C1 segment of cervical spinal cord (tissue), 14 donors: ENCODE data around the gene UNC13C.
A peak's percentile ranks its signal among the peaks of the same experiment; 100 is the strongest.

Experiments used
- DNase-seq, 14 donors: peaks; one replicate each; lab custom pipeline; 2025; lab: John Stamatoyannopoulos, UW

Gene UNC13C

GRCh38 chr15:54109014-54109413 lies 130.8 kb downstream of the UNC13C start:
- DNase-seq, result no peak

DNA sequence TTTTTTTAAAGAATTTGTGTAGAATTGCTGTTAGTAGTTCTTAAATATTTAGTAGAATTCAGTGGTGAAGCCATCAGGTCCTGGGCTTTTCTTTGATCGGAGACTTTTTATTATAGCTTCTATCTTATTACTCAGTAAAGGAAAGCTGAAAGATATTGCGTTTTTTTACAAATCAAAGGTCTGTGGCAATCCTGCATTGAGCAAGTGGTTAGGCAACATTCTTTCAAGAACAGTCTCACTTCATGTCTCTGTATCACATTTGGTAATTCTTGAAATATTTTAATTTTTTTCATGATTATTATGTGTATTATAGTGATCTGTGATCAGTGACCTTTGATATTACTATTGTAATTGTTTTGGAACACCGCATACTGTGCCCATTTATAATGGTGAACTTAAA lies 140.8 kb downstream of the UNC13C start:
- DNase-seq, result no peak

DNA sequence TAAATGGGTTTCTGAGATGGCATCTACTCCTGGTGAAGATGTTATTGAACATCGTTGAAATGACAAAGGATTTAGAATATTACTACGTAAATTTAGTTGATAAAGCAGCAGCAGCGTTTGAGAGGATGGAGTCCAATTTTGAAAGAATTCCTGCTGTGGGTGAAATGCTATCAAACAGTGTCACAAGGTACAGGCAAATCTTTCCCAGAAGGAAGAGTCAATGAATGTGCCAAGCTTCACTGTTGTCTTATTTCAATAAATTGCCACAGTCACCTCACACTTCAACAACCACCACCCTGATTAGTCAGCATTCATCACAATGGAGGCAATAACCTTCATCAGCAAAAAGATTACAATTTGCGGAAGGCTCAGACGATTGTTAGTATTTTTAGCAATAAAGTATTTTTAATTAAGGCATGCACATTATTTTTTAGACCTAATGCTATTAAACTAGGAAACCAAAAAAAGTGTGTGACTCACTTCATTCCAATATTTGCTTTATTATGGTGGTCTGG lies 142.8 kb downstream of the UNC13C start:
- peak in 1 of 14 donors; percentile 51 for DNase-seq

DNA sequence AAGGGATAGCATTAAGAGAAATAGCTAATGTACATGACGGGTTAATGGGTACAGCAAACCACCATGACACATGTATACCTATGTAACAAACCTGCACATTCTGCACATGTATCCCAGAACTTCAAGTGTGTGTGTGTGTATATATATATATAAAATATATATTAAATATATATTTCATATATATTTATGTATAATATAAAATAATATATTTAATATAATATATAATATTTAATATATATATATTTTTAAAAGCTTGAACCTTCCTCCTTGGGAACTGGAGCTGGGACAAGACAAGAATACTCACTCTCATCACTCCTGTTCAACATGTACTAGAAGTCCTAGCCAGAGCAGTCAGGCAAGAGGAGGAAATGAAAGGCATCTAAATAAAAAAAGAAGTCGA lies 149.3 kb downstream of the UNC13C start:
- no peak for DNase-seq

GRCh38 chr15:54131410-54131809 lies 153.2 kb downstream of the UNC13C start:
- no peak for DNase-seq

- DNase-seq, result no peak
These were observed 170.9 kb downstream of the UNC13C start for GRCh38 chr15:54149115-54149531.

- no peak for DNase-seq
These were observed 172.0 kb downstream of the UNC13C start for GRCh38 chr15:54150255-54150654.

- DNase-seq, result no peak
These were observed 180.8 kb downstream of the UNC13C start for GRCh38 chr15:54159012-54159411.

GRCh38 chr15:54187325-54187724 lies 209.1 kb downstream of the UNC13C start:
- DNase-seq, result no peak

- DNase-seq, result no peak
These were observed 219.8 kb downstream of the UNC13C start for GRCh38 chr15:54197995-54198394.

GRCh38 chr15:54206586-54207321 lies 228.5 kb downstream of the UNC13C start:
- DNase-seq, result no peak

DNA sequence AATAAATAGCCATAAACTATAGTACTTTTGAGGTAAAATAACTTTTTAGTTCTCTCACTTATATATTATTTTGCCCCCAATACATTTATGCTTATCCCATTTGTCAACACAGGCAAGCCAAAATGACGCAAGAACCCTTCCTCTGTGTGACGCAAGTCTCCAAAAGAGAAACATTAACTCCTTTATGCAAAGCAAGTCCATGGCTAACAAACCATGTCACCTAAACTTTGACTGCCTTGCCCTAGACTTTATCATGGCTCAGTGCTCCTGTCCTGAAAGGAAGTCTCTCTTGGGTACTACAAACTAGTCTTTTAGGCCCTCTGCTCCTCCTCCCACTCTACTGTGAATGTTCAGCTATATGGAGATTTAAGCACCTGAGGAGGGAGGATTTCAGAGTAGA lies 230.5 kb downstream of the UNC13C start:
- DNase-seq, result no peak

DNA sequence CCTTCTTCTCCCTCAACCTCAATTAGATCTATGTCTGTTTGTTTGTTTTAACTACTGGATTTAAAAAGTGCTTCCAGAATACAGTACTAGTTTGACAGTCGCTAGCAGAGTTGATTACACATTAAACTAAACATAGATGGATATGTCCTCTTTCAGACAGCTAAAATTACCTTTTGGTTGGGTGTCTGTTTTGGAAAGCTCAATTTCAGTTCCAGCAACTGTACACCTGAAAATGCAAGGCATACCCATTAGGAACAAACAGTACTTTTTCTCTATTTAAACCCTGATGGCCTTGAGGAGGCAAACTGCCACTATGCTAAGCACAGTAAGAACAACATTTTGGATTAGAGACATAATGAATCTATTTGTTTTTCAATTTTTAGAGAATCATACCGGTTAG lies 234.4 kb downstream of the UNC13C start:
- DNase-seq, result peak in 1 of 14 donors; percentile 57

DNA sequence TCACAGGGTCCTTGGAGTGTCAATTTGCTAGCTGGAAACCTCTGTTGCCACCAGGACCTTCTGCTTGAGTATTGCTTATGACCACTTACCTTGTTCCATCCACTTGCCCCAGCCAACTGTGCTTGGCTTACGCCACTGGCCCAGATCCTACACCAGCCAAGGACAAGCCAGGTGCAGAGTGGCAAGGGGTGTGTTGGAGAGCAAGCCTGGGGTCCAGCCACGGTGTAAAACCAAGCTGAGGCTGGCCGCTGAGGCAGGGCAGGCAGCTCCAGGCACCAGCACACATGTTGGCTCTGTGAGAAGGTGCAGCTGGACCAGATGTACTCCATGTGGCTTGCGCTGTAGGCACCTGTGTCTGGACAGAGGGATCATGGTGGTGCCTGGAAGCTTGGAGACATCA lies 248.2 kb downstream of the UNC13C start:
- no peak for DNase-seq

- DNase-seq, result no peak
These were observed 249.3 kb downstream of the UNC13C start for GRCh38 chr15:54227569-54227968.

GRCh38 chr15:54250326-54250725 lies 272.1 kb downstream of the UNC13C start:
- DNase-seq, result no peak

- no peak for DNase-seq
These were observed 277.9 kb downstream of the UNC13C start for GRCh38 chr15:54256190-54256589.

DNA sequence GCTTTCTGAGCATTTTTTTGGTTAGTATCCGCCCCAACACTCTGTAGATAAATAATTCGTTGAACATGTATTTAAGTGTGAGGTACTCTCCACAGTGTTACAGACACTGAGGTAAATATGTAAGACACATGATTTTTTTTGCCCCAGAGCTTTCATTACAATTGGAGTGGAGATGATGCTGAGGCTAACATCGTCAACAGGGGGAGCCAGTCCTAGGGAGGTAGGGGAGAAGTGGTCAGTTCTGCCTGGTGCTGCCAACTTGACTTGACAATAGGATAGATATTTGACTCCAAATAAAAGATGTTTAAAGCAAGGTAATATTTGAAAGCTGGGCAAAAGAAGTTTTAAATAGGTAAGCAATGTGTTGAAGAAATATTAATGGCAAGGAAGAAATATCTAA lies 295.7 kb downstream of the UNC13C start:
- DNase-seq, result no peak

GRCh38 chr15:54277834-54278233 lies 299.6 kb downstream of the UNC13C start:
- no peak for DNase-seq

GRCh38 chr15:54280726-54281125 lies 302.5 kb downstream of the UNC13C start:
- DNase-seq, result no peak

- DNase-seq, result no peak
These were observed 304.1 kb downstream of the UNC13C start for GRCh38 chr15:54282228-54282836.

DNA sequence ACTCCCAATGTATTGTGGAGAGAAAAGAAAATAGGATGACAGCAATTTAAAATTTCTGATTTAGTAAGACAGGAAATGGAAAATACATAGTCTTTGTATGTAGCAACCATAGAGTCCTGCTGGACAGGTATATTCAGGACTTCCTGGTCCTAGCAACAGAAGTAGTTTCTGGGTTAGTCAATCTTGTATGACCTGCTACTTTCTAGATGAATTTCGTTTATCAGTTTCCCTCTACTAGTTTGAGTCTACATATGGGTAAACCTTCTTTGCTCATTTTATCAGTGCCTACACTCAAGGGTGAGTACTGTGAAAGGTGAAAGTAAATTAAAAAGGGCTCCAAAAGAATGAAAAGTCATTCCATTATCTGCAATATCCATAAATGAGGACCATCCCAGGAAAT lies 309.8 kb downstream of the UNC13C start:
- no peak for DNase-seq

GRCh38 chr15:54289590-54290136 lies 311.4 kb downstream of the UNC13C start:
- DNase-seq, result no peak
